C4-2B (cell line): ENCODE data around the gene SCMH1.

Experiments used
- CTCF ChIP-seq: fragments of 450-650 bp; conservative IDR thresholded peaks from 2 replicates; pipeline ENCODE4 v1.5.1; 2017; ENCODE audit warnings: mild to moderate bottlenecking
- ZFX ChIP-seq: fragments of 450-650 bp; IDR thresholded peaks from 2 replicates; pipeline ENCODE4 v1.6.1; 2017

GRCh38 chr1:41280202-41281032 is 38.3 kb upstream of the SCMH1 start:
- no peak for TF ChIP-seq CTCF
- no peak for TF ChIP-seq ZFX
